HepG2 (cell line): ENCODE measurements around the gene EFEMP2. TPM values are rescaled to one million over a fixed set of nuclear protein-coding genes. Genes with fewer than 3 reads are reported as not detected.
A peak's percentile ranks its signal among the peaks of the same experiment; 100 is the strongest.

ENCODE experiments used
- BCL6 ChIP-seq: IDR thresholded peaks from 2 replicates; pipeline ENCODE4 v1.6.1; 2016; ENCODE audit warnings: missing genetic modification reagents, missing compliant biosample characterization
- FOXJ3 ChIP-seq: sonication (generic); formaldehyde crosslinking; IDR thresholded peaks from 2 replicates; pipeline ENCODE4 v1.4.0; 2020; ENCODE audit warnings: missing genetic modification reagents, mild to moderate bottlenecking, borderline replicate concordance
- GATA4 ChIP-seq: sonication (generic); IDR thresholded peaks from 2 replicates; pipeline ENCODE4 v1.6.1; 2016; ENCODE audit warnings: antibody characterized with exemption, low read depth, borderline replicate concordance
- MIER3 ChIP-seq: IDR thresholded peaks from 2 replicates; pipeline ENCODE4 v1.6.1; 2016; ENCODE audit warnings: missing compliant biosample characterization, borderline replicate concordance
- MTA1 ChIP-seq: sonication (generic); formaldehyde crosslinking; IDR thresholded peaks from 2 replicates; pipeline ENCODE4 v1.4.0; 2020; ENCODE audit warnings: missing genetic modification reagents, mild to moderate bottlenecking, borderline replicate concordance
- SIN3B ChIP-seq: fragments of 150-350 bp; IDR thresholded peaks from 2 replicates; pipeline ENCODE4 v1.6.1; 2014; ENCODE audit warnings: low read length
- ZEB1 ChIP-seq: IDR thresholded peaks from 2 replicates; pipeline ENCODE4 v1.6.1; 2012; ENCODE audit warnings: mild to moderate bottlenecking, low read depth, inconsistent platforms; ENCODE audit not compliant: insufficient replicate concordance
- ZNF407 ChIP-seq: sonication (generic); formaldehyde crosslinking; IDR thresholded peaks from one replicate; pipeline ENCODE4 v1.5.1; 2020; ENCODE audit warnings: mild to moderate bottlenecking, missing genetic modification reagents; ENCODE audit errors: not compliant biosample characterization
- ZNF501 ChIP-seq: sonication (generic); formaldehyde crosslinking; IDR thresholded peaks from 2 replicates; pipeline ENCODE4 v1.5.1; 2020; ENCODE audit warnings: mild to moderate bottlenecking, moderate library complexity, missing genetic modification reagents
- ZNF589 ChIP-seq: sonication (generic); formaldehyde crosslinking; conservative IDR thresholded peaks from 2 replicates; pipeline ENCODE4 v1.8.0; 2022; ENCODE audit warnings: mild to moderate bottlenecking, moderate library complexity, missing genetic modification reagents
- ZNF672 ChIP-seq: sonication (generic); formaldehyde crosslinking; IDR thresholded peaks from 2 replicates; pipeline ENCODE4 v1.8.1; 2022; ENCODE audit warnings: missing genetic modification reagents
- ZNF713 ChIP-seq: sonication (generic); formaldehyde crosslinking; IDR thresholded peaks from 2 replicates; pipeline ENCODE4 v1.4.0; 2020; ENCODE audit warnings: mild to moderate bottlenecking, missing genetic modification reagents
- ZNF784 ChIP-seq: sonication (generic); formaldehyde crosslinking; IDR thresholded peaks from 2 replicates; pipeline ENCODE4 v1.5.1; 2020; ENCODE audit warnings: missing genetic modification reagents, mild to moderate bottlenecking, borderline replicate concordance
- ZSCAN31 ChIP-seq: sonication (generic); formaldehyde crosslinking; IDR thresholded peaks from 2 replicates; pipeline ENCODE4 v1.5.0; 2020; ENCODE audit warnings: low read depth, mild to moderate bottlenecking, missing genetic modification reagents
- polyA plus RNA-seq, 8 experiments: library from polyadenylated mRNA; depleted of rRNA in 3 of 8; stranded (reverse) in 7 of 8; unstranded in 1 of 8; fragments of >200 nt; fragmentation: Illumina TruSeq in 4 of 8; extraction: Trizol in 4 of 8; gene quantifications; 2 replicates each; pipeline versions ENCODE4 v1.2.1 to v1.2.3, GENCODE V29; 2011 to 2016; ENCODE audit warnings: low read depth in 4 of 8, missing spikeins in 1 of 8, mixed read lengths in 1 of 8; ENCODE audit not compliant: insufficient read depth in 1 of 8
- total RNA-seq, 5 experiments: library from RNA; depleted of rRNA; stranded (reverse); fragments of >200 nt; fragmentation: Illumina TruSeq; extraction: Trizol; gene quantifications; 2 replicates each; pipeline ENCODE4 v1.2.3, GENCODE V29; 2016; ENCODE audit warnings: low read depth in 1 of 5

Gene EFEMP2
- total and polyA plus RNA-seq, 2 of the 13 experiments (the other 11 are each of a cell fraction or from before 2014, with no cell fraction given), result 7.4 to 29.7 TPM

- TF ChIP-seq ZNF407 (CRISPR knock-in tag) (no peak), GATA4 (no peak), FOXJ3 (CRISPR knock-in tag) (no peak), ZEB1 (no peak), BCL6 (CRISPR knock-in tag) (no peak), ZNF672 (CRISPR knock-in tag) (no peak), ZNF501 (peak; percentile 42; the same call in 1 of the 2 replicates), SIN3B (no peak), ZNF589 (CRISPR knock-in tag) (no peak), MIER3 (CRISPR knock-in tag) (no peak), ZNF713 (no peak), MTA1 (CRISPR knock-in tag) (no peak), ZNF784 (CRISPR knock-in tag) (no peak), ZSCAN31 (CRISPR knock-in tag) (no peak)
Measured at GRCh38 chr11:65918211-65919140, 45.9 kb upstream of the EFEMP2 start, which contains the start of gene C11orf68 (continued).
